DMS79 (cell line): Measurements from ENCODE around the gene SSBP2.
A peak's percentile ranks its signal among the peaks of the same experiment; 100 is the strongest.
"Not testable (repeated sequence)": the region's sequence is repeated elsewhere in the genome, so short reads cannot be mapped to it uniquely, and the experiment has no call there.

ENCODE experiments used
- DNase-seq: peaks from one replicate; lab custom pipeline; 2025; lab: John Stamatoyannopoulos, UW

SSBP2 gene

GRCh38 chr5:81657386-81657785, 93.5 kb downstream of the SSBP2 start:
- no peak for DNase-seq

DNA sequence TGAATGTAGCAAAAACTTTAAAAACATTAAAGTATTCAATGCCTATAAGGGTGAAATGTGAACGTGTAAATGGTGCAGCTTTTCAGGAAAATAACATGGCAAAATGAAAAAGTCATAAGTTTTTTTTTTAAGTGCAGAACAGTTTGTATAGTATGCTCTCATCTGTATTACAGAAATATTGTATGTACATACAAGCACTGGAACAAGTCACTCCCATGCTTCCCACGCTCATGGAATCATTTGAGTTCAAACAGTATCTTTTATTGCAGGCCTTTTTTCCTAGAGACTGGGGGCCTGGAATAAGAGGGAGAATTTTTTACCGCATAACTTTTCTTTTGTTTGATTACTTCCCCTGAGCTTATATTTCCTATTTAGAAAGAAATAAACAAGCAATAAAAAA, 94.1 kb downstream of the SSBP2 start:
- DNase-seq = no peak

DNA sequence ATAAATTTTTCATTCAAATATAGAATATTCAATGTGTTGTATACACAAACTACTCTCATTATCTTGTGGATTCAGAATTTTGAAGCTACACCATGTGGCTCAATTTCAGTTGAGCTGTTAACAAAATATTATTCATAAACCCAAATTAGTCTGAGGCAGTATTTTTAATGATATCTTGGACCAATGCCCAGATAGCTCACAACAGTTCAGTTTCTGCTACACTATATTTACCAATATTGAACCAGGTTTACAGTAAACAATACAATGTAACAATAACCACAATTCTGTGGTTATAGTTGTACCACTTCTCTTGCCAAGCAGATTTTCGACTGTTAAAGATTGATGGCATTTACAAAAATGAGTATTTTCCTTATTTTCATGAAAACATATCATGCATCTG, 99.9 kb downstream of the SSBP2 start:
- DNase-seq = no peak

- no peak for DNase-seq
These were observed 104.4 kb downstream of the SSBP2 start for GRCh38 chr5:81646469-81646995.

DNA sequence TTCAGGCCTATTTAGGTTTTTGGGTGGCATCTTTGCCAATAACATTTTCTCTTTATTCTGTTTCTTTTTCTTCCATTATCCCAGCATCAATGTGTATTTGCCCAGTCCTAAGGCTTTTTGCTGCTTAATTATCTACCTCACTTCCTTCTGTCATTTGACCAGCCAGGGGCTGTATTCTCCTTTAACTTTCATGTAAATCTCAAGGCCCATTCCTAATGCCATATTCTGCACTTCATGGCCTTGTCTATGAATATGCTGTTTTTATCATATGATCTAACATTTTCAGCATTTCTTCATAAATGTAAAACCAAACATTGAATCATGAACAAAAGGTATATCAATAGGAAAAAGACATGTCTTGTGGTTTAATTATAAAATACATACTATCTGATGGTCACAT, 108.7 kb downstream of the SSBP2 start:
- DNase-seq = no peak

- no peak for DNase-seq
These were observed 111.3 kb downstream of the SSBP2 start for GRCh38 chr5:81639556-81639955.

GRCh38 chr5:81638471-81638870, 112.4 kb downstream of the SSBP2 start:
- no peak for DNase-seq

- no peak for DNase-seq
These were observed 117.0 kb downstream of the SSBP2 start for GRCh38 chr5:81633891-81634290.

GRCh38 chr5:81633471-81633870, 117.4 kb downstream of the SSBP2 start:
- no peak for DNase-seq

DNA sequence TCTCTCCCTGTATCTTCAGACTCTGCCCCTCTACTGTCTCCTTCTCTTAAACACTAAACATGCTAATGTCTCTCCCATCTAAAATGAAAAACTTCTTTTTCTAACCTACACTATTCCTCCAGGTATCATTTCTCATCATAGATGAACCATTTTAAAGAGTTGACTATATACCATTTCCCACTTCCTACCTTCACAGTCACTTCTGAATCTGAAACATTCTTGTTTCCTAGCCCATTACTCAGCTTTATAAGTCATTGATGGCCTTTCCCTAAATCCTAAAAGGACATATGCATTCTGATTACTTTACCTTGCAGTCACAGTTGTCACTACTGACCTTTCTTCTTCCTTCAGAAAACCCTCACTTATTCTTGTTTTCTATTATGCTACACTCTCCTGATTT, 118.2 kb downstream of the SSBP2 start:
- DNase-seq = no peak

GRCh38 chr5:81631621-81632020, 119.3 kb downstream of the SSBP2 start:
- DNase-seq = no peak

GRCh38 chr5:81631124-81631523, 119.8 kb downstream of the SSBP2 start:
- no peak for DNase-seq

GRCh38 chr5:81630684-81631083, 120.2 kb downstream of the SSBP2 start:
- no peak for DNase-seq

GRCh38 chr5:81629986-81630385, 120.9 kb downstream of the SSBP2 start:
- no peak for DNase-seq

DNA sequence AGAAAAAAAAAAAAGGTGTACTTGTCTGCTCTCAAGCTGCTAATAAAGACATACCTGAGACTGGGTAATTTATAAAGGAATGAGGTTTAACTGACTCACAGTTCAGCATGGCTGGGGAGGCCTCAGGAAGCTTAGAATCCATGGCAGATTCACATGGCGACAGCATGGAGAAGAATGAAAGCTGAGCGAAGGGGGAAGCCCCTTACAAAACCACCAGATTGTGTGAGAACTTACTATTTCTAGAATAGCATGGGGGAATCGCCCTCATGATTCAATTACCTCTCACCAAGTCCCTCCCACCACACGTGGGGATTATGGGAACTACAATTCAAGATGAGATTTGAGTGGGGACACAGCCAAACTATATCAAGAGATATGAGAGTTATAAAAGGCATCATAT, 122.8 kb downstream of the SSBP2 start:
- not testable (repeated sequence) for DNase-seq

- no peak for DNase-seq
These were observed 124.4 kb downstream of the SSBP2 start for GRCh38 chr5:81626524-81626923.

DNA sequence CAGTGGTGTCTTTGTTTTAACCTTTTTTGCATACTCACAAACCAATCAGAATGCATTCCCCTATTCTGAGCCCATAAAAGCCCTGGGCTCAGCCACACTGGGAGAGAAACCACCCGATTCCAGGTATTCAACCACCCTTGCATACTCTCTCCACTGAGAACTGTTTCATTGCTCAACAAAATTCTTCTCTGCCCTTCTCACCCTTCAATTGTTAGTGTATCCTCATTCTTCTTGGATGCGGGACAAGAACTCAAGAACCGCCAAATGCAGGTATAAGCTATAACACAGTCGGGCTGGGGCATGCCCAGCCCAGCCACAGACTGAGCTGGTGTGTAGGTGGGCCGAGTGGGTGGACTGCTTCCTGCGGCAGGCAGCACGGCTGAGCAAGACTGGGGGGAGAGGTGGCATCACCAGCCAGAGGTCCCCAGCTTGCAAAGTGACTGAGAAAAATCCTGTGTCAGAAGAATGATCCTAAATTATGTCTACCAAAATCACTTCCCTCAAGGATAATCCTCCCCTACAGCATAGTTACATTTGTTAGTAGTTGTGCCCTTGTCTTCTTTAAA, 141.0 kb downstream of the SSBP2 start:
- no peak for DNase-seq

DNA sequence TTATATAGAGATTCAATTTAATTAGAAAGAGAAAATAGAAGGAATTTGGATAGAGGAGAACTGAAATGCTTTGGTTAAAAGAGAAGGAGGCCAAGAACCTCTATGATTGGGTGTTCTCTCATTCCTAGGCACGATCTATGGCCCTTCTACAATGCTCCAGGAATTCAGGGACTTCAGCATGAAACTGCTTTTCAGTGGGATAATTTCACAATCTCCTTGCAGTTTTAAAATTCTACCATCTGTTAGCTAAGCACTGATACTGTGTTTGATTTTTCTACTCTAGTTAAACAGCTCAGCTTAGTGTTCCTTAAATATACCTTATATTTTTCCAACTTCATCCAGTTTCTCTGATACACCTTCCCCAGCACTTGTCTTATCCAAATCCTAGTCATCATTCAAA, 141.9 kb downstream of the SSBP2 start:
- DNase-seq = no peak

- peak; percentile 81 for DNase-seq
These were observed 143.2 kb downstream of the SSBP2 start for GRCh38 chr5:81607693-81608092.

- no peak for DNase-seq
These were observed 144.7 kb downstream of the SSBP2 start for GRCh38 chr5:81606150-81606549.

- DNase-seq = no peak
These were observed 145.6 kb downstream of the SSBP2 start for GRCh38 chr5:81605299-81605698.

DNA sequence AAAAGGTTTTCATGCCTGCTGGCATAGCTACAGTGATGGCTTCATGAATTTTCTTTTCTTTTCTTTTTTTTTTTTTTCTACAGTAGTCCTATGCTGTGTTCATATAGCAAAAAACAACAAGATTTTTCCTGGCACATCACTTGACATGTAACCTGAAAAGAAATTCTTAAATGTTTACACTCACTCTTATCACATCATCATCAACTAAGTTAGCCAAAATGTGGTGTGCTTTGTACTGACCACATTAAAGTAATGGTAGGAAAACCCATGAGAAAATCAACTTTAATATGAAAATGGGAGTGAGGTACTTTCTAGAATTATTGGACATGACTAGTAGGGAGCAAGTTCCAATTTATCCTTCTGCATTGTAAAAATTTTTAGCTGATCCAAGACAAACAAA, 146.7 kb downstream of the SSBP2 start:
- no peak for DNase-seq

DNA sequence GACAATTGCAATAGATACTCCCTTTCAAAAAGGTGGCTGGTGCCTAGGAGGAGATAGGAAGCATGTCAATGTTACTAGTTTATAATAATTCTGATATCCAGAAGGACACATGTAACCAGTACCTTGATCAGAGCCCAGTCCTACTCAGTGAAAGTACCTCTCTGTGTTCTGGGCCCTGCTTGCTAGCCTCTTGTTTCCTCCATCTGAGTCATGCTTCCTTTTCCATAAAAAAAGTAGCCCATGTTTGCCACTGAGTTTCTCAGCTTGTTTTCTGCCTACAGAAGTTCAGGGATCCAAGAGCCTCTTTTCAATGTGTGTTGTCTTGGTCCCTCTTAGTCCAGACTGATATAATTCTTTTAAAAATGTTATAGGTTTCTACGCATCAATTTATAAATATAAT, 149.0 kb downstream of the SSBP2 start:
- no peak for DNase-seq

GRCh38 chr5:81592085-81592484, 158.8 kb downstream of the SSBP2 start:
- DNase-seq = not testable (repeated sequence)
